ENCODE results near the gene PWWP2A. TPM values are rescaled to one million over a fixed set of nuclear protein-coding genes. Genes with fewer than 3 reads are reported as not detected.
A peak's percentile ranks its signal among the peaks of the same experiment; 100 is the strongest.

Gene PWWP2A
- total RNA-seq, 2 donors from 2014 or later = 20.5 to 20.8 TPM

DNA sequence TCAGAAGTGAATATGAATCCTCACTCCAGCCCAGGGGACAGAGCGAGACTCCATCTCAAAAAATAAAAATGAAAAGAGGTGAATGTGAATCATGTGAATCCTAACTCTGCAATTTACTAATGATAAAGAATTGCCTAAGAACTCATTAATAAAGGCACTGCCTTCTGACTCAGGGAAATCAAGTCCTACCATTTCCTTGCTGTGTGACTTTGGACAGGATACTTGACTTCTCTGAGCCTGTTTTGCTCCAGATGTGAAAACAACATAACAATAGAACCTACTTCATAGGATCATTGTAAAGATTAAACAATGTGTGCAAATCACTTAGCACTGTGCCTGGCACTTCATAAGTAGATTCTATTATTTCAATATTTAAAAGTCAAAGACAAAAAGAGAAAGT lies 15.1 kb upstream of the PWWP2A start:
- DNase-seq (ENCODE audit: low spot score) = no peak
- intact Hi-C loops (cut with DNase I) = loop anchor here in 1 of 2 donors (10.0 kb wide), 1 partner anchor 50 kb away; no protein-coding TSS in a partner anchor

DNA sequence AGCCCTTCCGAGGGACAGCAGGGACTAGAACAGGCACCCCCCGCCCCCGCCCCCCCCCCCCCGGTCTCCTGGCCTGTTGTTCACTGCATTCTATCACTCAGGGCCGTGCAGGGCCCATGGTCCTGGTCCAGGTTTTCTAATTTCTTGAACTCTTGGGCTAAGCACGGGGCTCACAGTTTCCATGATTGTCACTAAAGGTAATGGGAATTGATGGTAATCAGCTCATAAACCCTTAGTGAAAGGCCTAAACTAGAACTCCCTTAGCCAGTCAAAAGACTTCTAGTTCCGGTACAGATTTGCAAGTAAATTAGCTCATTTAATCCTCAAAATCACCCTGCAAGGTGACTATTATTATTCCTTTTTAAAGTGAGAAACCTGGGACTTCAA lies 14.7 kb upstream of the PWWP2A start:
- DNase-seq (ENCODE audit: low spot score) = no peak
- intact Hi-C loops (cut with DNase I) = loop anchor here in 1 of 2 donors (10.0 kb wide), 1 partner anchor 51 kb away; no protein-coding TSS in a partner anchor

DNA sequence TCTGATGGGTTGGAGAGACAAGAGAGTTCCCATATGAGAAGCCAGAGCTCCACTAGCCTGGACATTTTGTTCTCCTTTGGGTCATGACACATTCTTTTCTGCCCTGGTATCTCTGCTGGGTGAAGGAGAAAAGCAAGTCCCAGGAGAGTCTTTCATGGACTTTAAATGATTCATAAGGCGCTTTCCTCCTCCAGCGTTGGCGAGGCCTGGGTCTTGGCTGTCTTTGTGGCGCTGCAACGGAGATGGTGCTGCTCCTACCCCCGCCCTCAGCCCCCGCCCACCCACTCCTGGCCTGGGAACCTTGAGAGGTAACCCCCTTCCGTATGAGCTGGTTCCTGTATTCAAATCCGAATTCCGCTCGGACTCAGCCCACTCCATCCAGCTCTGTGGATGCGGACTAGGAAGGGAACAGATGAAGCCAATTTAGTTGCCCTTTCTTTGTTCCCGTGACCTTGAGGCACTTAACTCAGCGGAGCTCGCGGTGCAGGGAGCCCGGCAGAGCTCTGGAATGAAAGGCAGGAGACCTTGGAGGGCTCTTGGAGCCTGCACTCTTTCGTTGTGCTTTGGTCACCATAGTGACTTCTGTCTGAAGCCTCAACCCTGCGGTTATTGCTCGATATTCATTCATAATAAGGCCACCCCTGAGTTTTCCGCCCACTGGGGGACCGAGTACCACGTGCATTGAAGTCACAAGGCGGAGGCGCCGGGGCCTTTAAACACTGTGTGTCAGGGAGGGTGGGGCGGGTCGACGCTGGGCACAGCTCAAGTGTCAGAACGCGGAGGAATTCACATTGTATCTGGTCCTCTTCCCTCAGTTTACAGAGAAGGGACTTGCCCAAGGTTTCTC lies 14.0 kb upstream of the PWWP2A start:
- DNase-seq (ENCODE audit: low spot score) = peak; percentile 91
- intact Hi-C loops (cut with DNase I) = loop anchor here in 1 of 2 donors (10.0 kb wide), 1 partner anchor 52 kb away; no protein-coding TSS in a partner anchor

DNA sequence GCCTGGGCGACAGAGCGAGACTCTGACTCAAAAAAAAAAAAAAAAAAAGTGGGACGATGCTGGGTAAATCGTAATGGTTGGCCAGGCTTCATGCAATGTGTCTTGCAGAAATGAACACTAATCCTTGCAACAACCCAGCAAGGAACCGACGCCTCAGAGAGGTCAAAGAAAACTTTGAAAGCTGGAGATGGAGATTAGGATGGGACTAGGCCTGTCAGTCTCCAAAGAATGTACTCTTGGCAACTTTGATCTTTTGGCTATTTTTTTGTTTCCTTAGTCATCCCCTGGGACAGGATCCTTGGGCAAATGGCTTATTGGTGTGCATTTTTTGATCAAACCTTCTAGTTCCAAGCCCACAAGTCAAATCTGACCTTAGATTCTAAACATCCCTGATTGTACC lies 10.6 kb upstream of the PWWP2A start:
- DNase-seq (ENCODE audit: low spot score) = no peak
- intact Hi-C loops (cut with DNase I) = loop anchor here (5.0 to 10.0 kb wide), 2 partner anchors 55 to 357 kb away; no protein-coding TSS in a partner anchor

DNA sequence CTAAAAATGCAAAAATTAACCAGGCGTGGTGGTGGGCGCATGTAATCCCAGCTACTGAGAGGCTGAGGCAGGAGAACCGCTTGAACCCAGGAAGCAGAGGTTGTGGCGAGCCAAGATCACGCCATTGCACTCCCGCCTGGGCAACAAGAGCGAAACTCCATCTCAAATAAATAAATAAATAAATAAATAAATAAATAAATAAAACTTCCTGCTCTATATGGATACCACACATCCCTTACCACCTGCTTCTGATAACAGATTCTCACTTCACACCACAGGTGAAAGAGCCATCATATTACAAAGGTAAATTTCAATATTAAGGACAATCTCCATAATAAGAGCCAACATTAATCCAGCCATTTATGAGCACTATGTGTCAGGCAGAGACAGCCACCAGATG lies 9.4 kb upstream of the PWWP2A start:
- DNase-seq (ENCODE audit: low spot score) = no peak
- intact Hi-C loops (cut with DNase I) = loop anchor here in 1 of 2 donors (5.0 kb wide), 1 partner anchor 359 kb away; no protein-coding TSS in a partner anchor

DNA sequence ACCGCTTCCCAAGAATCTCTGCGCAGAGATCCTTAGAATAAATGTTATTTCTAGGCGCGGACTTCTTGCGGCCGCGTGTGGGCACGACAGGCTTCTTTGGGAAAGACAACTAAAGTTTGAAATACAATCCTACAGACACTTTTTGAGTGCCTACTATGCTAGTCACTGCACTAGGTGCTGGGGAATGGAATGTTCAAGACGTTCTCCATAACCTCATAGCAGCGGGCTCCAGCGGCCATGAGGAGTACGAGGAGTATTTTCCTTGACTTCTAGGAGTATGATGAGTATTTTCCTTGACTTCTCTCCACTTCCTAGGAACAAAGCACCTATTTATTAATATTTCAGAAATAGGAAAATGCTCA lies 636 bp upstream of the PWWP2A start:
- intact Hi-C loops (cut with DNase I) = no loop called here
- no peak for DNase-seq (ENCODE audit: low spot score)

DNA sequence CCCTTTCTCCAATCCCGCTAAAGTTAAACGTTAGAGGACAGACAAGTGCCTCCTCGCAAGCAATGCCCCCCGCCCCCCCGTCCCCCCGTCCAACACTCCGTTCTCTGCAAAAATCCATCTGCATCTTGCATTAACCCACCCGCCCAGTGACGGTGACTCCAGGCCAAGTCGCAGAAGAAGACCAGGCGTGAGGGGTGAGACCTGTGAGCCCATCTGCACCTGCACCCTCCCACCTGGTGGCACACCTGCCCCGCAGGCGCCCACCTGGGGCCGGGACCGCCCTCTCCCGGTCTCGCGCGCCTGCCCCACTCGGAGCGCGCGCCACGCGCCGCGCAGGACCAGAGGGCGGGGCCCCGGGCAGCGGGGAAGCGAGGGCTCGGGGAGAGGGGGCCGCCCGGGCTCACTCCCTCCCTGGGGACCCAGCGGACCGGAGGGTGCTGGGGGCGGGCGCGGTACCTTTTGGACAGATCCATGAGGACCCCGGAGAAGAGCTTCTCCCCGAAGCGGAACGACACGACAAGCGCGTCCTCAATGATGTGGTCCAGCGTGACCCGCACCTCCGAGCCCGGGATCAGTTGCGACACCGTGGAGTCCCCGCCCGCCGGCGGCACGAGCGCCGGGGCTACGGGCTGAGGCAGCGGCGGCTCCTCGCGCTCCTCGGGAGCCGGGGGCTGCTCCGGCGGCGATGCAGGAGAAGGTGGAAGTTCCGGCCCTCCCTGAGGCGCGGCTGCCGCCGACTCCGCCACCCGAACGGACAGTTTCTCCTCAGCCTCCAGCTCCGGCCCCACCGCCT lies 705 bp downstream of the PWWP2A start:
- DNase-seq (ENCODE audit: low spot score) = peak; percentile 88
- intact Hi-C loops (cut with DNase I) = no loop called here

DNA sequence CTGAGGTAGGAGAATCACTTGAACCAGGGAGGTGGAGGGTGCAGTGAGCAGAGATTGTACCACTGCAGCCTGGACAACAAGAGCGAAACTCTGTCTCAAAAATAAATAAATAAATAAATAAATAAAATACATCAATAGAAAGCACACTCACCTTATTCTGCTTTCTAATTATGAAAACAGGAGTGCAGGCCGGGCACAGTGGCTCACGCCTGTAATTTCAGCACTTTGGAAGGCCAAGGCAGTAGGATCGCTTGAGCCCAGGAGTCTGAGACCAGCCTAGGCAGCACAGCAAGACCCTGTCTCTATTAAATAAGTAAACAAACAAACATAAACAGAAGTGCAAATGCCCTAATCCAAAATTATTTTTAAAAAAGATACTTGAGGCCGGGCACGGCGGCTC lies 2.3 kb downstream of the PWWP2A start:
- no peak for DNase-seq (ENCODE audit: low spot score)
- intact Hi-C loops (cut with DNase I) = no loop called here

DNA sequence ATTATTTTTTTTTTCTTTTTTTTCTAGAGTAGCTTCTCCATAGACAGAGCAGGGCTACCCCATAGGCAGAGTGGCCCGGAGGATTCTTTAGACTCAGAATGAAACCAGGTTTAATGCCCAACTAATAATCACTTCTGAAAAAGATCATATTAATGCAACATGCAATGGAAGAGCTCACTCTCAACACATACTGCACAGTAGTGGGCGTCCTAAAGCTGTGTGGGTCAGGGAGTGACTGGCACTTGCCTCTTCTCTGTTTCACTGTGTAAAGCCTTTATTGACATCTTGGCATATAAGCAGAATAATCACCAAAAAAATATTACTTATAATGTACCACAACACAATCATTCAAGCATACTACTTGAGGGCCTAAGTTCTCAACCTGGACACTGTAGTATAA lies 11.1 kb downstream of the PWWP2A start:
- DNase-seq (ENCODE audit: low spot score) = no peak
- intact Hi-C loops (cut with DNase I) = no loop called here

DNA sequence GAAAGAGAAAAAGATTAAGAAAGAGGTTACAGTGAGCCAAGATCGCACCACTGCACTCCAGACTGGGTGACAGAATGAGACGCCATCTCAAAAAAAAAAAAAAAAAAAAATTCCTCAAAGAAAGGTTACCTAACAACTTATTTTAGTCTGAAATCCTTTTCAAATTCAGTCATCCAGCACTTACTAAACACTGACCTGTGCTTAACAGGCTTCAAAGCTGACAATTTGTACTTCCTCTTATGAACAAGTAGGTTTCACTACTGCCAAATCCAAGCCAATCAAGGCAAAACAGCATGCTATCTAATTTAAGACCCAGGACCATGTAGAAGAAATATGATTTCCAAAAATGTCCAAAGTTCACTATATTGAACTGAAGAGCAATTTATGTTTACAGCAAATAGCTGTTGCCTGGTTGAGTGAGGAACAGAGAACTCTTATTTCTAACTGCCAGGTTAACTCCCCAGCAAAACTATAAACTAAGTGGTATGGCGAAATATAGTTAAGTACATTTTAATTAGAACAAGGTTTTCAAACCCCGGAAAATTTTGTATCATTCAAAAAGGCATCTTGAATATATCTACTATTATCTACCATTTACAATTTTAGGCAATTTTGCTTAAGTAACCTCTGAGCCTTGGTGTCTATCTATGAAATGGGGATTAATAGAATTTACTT lies 13.4 kb downstream of the PWWP2A start:
- intact Hi-C loops (cut with DNase I) = no loop called here
- no peak for DNase-seq (ENCODE audit: low spot score)

DNA sequence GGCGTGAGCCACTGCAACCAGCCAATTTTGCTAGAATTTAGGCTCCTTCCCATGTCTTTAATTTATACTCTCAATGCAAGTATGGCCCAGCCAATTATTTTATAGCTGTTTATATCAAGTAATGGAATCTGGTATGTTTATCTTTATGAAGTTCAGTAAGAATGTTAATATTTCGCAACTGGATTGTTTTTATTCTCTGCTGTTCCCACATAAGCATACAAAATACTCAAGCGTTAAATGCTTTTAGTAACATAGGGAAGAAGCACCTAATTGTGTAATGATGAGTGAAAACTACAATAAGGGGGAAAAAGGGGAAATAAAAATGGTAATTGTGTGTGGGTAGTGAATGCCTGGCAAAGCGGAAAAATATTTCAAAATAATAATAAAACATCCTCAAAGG lies 21.3 kb downstream of the PWWP2A start:
- intact Hi-C loops (cut with DNase I) = no loop called here
- DNase-seq (ENCODE audit: low spot score) = no peak

DNA sequence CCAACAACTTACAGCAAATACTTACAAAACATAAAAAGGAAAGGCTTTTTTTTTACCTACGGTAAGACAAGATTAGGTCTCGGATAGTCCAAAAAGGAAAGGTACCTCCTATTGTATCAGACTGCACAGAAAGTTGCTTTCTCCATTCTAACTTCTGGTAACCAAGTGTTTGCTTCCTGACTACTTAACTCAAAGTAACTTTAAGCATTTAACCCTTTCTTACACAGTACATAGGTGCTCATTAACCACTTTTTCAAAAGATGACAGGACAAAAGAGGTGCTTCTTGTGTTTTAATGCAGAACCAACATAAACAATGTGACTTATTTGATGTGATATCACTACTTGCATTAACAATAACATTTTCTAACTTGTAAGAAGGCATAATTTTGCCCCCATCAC lies 23.1 kb downstream of the PWWP2A start:
- DNase-seq (ENCODE audit: low spot score) = no peak
- intact Hi-C loops (cut with DNase I) = no loop called here

DNA sequence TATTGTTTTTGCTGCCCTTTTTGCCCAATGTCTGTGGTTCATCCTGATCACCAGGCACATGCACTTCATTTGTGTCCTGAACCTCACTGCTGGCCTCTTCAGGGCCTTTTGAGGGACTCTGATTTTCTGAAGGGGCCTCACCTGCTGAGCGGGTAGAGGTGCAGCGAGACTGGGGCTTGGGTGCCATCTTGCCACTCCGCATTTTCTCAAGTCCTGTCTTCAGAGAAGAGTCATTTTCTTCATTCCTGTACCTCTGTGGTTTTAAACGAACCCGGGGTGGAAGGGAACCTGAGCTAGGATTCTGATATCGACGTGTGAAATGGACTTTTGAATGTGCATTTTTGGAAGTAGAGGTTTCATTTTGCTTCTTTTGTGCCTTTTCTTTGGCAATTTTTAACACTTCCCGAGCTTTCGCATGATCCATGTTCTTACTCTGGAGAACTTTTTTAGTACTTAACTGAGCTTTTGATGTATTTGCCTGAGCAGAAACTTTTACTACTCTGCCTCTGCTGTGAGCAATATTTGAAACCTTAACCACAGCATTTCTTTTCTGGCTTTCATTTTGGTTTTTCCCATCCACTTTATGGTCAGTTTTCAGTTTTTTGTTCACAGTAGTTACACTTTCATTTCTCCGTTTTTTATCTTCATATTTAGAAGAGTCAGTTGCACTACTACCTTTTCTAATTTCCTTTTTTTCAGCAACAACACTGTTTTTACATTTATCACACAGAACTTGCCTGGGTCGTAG lies 26.1 kb downstream of the PWWP2A start:
- DNase-seq (ENCODE audit: low spot score) = no peak
- intact Hi-C loops (cut with DNase I) = no loop called here

DNA sequence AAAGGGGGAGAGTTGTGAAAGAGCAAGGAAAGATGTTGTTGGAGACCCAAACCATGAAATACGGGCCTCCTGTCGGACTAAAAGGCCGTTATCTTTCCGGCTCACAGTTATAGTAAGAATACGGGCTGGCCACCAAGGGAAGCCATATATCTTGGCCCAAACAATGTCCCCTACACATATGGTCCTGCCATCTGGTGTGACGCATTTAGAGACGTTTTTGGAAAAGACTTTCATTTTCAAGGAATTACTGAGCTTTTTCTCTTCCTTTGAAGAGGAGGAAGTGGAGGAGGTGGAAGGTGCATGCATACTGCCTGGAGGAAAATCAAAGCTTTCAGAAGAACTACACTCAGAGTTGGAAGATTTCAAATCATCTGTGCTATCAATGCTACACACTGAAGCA lies 26.7 kb downstream of the PWWP2A start:
- DNase-seq (ENCODE audit: low spot score) = no peak
- intact Hi-C loops (cut with DNase I) = no loop called here

DNA sequence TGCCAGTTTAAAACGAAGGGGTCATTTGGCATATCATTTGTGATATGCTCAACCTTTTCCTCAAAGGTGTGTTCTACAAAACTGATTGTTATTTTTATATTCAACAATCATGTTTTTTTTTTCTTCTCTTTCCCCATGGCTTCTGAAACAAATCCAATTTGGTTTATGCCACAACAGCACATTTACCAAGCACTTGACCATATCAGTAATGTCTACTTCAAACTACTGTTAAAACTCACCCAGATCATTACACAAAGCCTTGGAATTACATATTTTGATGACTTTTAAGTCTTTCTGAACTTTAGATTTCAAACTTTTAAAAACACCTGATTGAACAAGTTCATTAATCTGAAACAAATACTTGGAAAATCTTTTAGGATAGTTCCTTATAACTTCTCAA lies 29.2 kb downstream of the PWWP2A start:
- intact Hi-C loops (cut with DNase I) = no loop called here
- DNase-seq (ENCODE audit: low spot score) = no peak

DNA sequence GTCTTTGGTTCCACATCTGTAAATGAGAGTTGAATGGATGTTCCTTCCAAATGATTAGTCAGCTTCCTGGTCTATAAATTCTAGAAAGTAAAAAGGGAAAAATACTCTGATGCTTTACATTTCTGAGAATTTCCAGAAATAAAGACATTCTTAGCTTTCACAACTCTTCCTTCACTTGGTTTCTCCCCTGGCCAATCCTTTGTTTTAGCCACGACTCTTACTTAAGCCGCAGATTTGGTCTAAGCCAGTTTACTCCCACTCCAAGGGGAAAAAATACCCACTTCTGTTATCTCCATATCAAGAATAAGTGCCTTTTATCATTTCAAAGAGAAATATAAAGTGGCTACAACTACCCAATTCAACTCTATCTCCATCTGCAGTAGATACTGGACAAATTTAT lies 29.7 kb downstream of the PWWP2A start:
- no peak for DNase-seq (ENCODE audit: low spot score)
- intact Hi-C loops (cut with DNase I) = no loop called here

DNA sequence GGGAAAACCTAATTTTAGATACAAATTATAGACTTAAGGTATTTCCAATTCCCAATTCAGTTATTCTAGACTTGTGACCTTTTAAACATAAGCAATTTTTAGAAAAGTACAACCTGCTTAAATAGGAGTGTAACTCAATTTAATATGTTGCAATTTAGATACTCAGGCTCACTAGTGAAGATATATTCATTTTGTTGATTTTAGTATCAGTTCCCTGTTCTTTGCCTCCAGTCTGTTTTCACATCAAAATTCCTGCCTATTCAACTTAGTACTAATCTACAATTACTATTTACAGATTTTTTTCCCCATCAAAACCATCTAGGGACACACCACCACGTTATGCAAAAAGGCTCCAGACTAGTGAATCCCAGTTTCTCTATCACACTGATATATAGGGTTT lies 30.4 kb downstream of the PWWP2A start:
- no peak for DNase-seq (ENCODE audit: low spot score)
- intact Hi-C loops (cut with DNase I) = no loop called here

DNA sequence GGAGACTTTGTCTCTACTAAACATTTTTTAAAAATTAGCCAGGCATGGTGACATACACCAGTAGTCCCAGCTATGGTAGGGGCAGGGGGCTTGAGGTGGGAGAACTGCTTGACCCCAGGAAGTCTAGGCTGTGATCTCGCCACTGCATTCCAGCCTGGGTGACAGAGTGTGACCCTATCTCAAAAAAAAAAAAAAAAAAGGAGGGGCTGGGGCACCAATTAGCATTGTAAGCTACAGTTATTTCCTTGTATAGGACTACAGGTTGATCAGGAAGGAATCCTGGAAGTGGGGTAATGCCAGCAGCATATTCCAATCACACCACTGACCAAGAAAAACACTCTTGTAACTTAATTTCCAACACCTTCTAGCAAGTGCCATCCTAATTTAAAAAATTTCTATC lies 32.1 kb downstream of the PWWP2A start:
- intact Hi-C loops (cut with DNase I) = no loop called here

DNA sequence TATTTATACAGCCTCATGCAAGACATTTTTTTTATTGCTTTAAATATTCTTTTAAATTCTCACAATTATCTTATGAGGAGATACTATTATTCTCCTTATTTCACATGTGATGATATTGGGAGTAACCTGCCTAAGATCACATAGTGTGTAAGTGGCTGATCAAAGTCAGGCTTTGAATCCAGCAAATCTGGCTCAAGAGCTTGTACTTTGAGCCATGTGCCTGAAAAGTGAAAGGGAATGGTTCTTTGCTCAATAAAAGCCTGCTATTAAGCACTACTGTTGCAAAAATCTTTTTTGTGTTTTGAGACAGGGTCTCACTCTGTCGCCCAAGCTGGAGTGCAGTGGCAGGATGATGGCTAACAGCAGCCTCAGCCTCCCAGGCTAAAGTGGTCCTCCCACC lies 35.1 kb downstream of the PWWP2A start:
- DNase-seq (ENCODE audit: low spot score) = no peak
- intact Hi-C loops (cut with DNase I) = no loop called here

More for the DNA sequence above, 32.1 kb downstream of the PWWP2A start:
- no peak for DNase-seq (ENCODE audit: low spot score)
